ENCODE results near the gene GPR149.
"Not testable (repeated sequence)": the region's sequence is repeated elsewhere in the genome, so short reads cannot be mapped to it uniquely, and the experiment has no call there.

Gene GPR149

DNA sequence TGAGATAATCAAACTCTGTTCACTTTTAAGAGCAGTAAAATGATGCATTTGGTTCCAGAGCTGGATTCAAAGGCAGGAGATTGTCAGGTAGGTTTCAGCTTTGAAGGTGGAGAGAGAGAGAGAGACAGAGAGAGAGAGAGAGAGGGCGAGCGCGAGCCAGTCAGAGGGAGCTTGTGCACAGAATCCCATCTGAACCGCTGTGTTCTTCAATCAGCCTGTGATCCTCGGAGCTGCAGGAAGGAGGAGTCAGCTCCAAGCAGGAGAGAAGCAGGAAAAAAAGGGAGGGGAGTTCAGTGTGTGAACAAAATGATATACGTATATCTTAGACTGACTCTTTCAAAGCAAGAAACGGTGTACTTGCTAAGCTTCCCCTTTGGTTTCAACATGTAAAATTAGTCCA, at the start of gene GPR149:
GPR149 (minus strand) TSS at position 177 of the 400 bp plus-strand sequence. CDS start 575 bp downstream, outside the sequence.
- H3K4me1 ChIP-seq (ENCODE audit: control insufficient read depth in 1 of 2, insufficient read depth in 2 of 2, low read length in 2 of 2), result peaks cover 0 to 17% of the 10 kb centered on the region in 2 donors
- peak within 1 kb of the TSS; percentile 28 to 60 for H3K4me3 ChIP-seq (ENCODE audit: low read depth in 1 of 2, low read length in 2 of 2)
- H3K27ac ChIP-seq (ENCODE audit: low read length), result no peak within 1 kb of the TSS
- peaks cover 17% of the 10 kb centered on the region for H3K27me3 ChIP-seq (ENCODE audit: low read depth, low read length)
- H3K36me3 ChIP-seq (ENCODE audit: control insufficient read depth in 1 of 2, insufficient read depth in 2 of 2, low read length in 2 of 2), result no peaks in the 10 kb centered on the region
- H3K9me3 ChIP-seq (ENCODE audit: control insufficient read depth in 1 of 2, low read length in 2 of 2), result no peaks in the 10 kb centered on the region

GRCh38 chr3:154473769-154474168, 43.8 kb upstream of the GPR149 start:
- no peaks in the 10 kb centered on the region for H3K4me1 ChIP-seq (ENCODE audit: control insufficient read depth in 1 of 2, insufficient read depth in 2 of 2, low read length in 2 of 2)
- H3K4me3 ChIP-seq (ENCODE audit: low read depth in 1 of 2, low read length in 2 of 2), result no peak overlapping the region
- H3K27me3 ChIP-seq (ENCODE audit: low read depth, low read length), result no peaks in the 10 kb centered on the region
- peaks cover 0 to 8% of the 10 kb centered on the region in 2 donors for H3K9me3 ChIP-seq (ENCODE audit: control insufficient read depth in 1 of 2, low read length in 2 of 2)
- H3K27ac ChIP-seq (ENCODE audit: low read length), result no peak overlapping the region
- H3K36me3 ChIP-seq (ENCODE audit: control insufficient read depth in 1 of 2, insufficient read depth in 2 of 2, low read length in 2 of 2), result no peaks in the 10 kb centered on the region

DNA sequence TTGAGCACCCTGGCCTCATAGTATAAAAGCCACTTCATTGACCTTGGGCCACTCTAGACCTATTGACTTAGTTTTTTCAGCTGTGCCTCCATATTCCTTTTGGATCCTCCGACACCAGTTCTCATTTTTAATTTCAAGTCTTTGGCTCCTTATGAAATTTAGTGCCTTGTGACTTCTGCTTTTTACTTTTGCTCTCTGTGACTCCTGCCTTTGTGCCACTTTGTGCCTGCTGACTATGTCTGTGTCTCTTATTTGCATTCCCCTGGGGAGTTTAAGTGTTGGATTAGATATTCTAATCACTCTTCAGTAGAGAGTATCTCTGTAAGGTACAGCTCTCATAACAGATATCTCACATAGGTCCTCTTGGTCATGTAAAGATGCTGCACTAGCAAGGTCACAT, 39.6 kb upstream of the GPR149 start:
- no peak overlapping the region for H3K4me3 ChIP-seq (ENCODE audit: low read depth in 1 of 2, low read length in 2 of 2)

DNA sequence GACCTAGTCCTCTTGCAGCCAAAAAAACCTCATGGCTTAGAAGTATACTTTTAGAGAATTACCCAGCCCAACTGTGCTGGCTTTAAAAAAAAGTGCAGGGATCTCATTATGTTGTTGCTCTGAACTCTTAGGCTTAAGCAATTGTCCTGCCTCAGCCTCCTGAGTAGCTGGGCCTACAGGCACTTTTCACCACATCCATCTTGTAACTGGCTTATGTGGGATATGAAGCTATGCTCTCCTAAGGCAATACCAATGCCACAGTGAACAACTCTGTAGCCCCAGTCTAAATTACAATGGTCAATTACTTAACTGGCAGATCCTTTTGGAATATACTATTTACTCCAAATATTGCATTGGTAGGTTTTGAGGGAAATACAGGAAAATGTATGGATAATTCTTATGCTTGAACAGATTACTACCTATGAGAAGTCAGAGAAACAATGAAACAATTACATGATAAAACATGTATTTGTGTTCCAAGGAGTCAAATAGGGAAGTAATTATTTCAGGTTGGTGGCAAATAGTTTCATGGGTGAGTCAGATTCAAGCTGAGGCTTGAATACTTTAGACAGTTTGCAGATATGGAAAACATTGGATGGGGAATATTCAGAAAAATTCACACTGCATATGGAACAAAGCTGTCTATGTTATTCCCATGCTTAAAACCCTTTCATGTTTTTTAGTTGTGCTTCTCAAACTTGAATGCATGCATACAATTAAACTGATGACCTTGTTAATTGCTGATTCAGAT, 34.6 kb upstream of the GPR149 start:
- Histone ChIP-seq H3K27ac (ENCODE audit: low read length) (no peak overlapping the region), H3K36me3 (ENCODE audit: control insufficient read depth in 1 of 2, insufficient read depth in 2 of 2, low read length in 2 of 2) (no peaks in the 10 kb centered on the region), H3K4me3 (ENCODE audit: low read depth in 1 of 2, low read length in 2 of 2) (no peak overlapping the region)

More for the DNA sequence above, 39.6 kb upstream of the GPR149 start:
- Histone ChIP-seq H3K36me3 (ENCODE audit: control insufficient read depth in 1 of 2, insufficient read depth in 2 of 2, low read length in 2 of 2) (no peaks in the 10 kb centered on the region), H3K9me3 (ENCODE audit: control insufficient read depth in 1 of 2, low read length in 2 of 2) (peaks cover 0 to 5% of the 10 kb centered on the region in 2 donors), H3K27ac (ENCODE audit: low read length) (no peak overlapping the region), H3K4me1 (ENCODE audit: control insufficient read depth in 1 of 2, insufficient read depth in 2 of 2, low read length in 2 of 2) (no peaks in the 10 kb centered on the region), H3K27me3 (ENCODE audit: low read depth, low read length) (no peaks in the 10 kb centered on the region)

GRCh38 chr3:154458560-154458959, 28.6 kb upstream of the GPR149 start:
- Histone ChIP-seq H3K4me3 (ENCODE audit: low read depth in 1 of 2, low read length in 2 of 2) (no peak overlapping the region), H3K36me3 (ENCODE audit: control insufficient read depth in 1 of 2, insufficient read depth in 2 of 2, low read length in 2 of 2) (no peaks in the 10 kb centered on the region), H3K4me1 (ENCODE audit: control insufficient read depth in 1 of 2, insufficient read depth in 2 of 2, low read length in 2 of 2) (no peaks in the 10 kb centered on the region), H3K27ac (ENCODE audit: low read length) (no peak overlapping the region), H3K9me3 (ENCODE audit: control insufficient read depth in 1 of 2, low read length in 2 of 2) (peaks cover 0 to 3% of the 10 kb centered on the region in 2 donors), H3K27me3 (ENCODE audit: low read depth, low read length) (no peaks in the 10 kb centered on the region)

More for the DNA sequence above, 34.6 kb upstream of the GPR149 start:
- Histone ChIP-seq H3K9me3 (ENCODE audit: control insufficient read depth in 1 of 2, low read length in 2 of 2) (no peaks in the 10 kb centered on the region), H3K27me3 (ENCODE audit: low read depth, low read length) (no peaks in the 10 kb centered on the region), H3K4me1 (ENCODE audit: control insufficient read depth in 1 of 2, insufficient read depth in 2 of 2, low read length in 2 of 2) (no peaks in the 10 kb centered on the region)

DNA sequence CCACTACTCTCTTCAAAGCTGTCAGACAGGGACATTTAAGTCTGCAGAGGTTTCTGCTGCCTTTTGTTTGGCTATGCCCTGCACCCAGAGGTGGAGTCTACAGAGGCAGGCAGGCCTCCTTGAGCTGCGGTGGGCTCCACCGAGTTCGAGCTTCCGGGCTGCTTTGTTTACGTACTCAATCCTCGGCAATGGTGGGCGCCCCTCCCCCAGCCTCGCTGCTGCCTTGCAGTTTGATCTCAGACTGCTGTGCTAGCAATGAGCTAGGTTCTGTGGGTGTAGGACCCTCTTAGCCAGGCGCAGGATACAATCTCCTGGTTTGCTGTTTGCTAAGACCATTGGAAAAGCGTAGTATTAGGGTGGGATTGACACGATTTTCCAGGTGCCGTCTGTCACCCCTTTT, 9.1 kb upstream of the GPR149 start:
- H3K4me1 ChIP-seq (ENCODE audit: control insufficient read depth in 1 of 2, insufficient read depth in 2 of 2, low read length in 2 of 2); H3K9me3 ChIP-seq (ENCODE audit: control insufficient read depth in 1 of 2, low read length in 2 of 2); H3K4me3 ChIP-seq (ENCODE audit: low read depth in 1 of 2, low read length in 2 of 2); H3K27ac ChIP-seq (ENCODE audit: low read length); H3K27me3 ChIP-seq (ENCODE audit: low read depth, low read length); H3K36me3 ChIP-seq (ENCODE audit: control insufficient read depth in 1 of 2, insufficient read depth in 2 of 2, low read length in 2 of 2): not testable (repeated sequence)

DNA sequence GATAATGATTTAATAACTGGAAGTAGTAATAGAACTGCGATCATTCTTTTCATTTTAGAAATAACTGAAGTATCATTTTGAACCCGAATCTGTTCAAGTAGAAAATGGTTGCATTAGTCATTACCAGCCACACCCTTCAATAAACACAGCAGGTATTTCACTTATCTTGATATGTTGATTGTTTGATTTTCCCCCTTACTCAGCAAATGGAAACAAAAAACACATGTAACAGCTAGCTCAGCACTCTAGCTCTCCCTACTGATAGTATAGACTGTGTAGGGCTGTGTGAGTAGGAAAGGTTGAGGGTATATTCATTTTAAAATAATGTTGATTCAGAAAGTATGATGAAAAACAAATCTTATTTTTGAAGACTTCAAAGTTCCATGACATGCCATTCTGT, 1.1 kb upstream of the GPR149 start:
- H3K4me1 ChIP-seq (ENCODE audit: control insufficient read depth in 1 of 2, insufficient read depth in 2 of 2, low read length in 2 of 2), result peaks cover 0 to 17% of the 10 kb centered on the region in 2 donors
- H3K27me3 ChIP-seq (ENCODE audit: low read depth, low read length), result peaks cover 17% of the 10 kb centered on the region
- no peak overlapping the region for H3K4me3 ChIP-seq (ENCODE audit: low read depth in 1 of 2, low read length in 2 of 2)
- no peaks in the 10 kb centered on the region for H3K9me3 ChIP-seq (ENCODE audit: control insufficient read depth in 1 of 2, low read length in 2 of 2)
- H3K36me3 ChIP-seq (ENCODE audit: control insufficient read depth in 1 of 2, insufficient read depth in 2 of 2, low read length in 2 of 2), result no peaks in the 10 kb centered on the region
- H3K27ac ChIP-seq (ENCODE audit: low read length), result no peak overlapping the region

- H3K27me3 ChIP-seq (ENCODE audit: low read depth, low read length), result peaks cover 17% of the 10 kb centered on the region
- no peaks in the 10 kb centered on the region for H3K36me3 ChIP-seq (ENCODE audit: control insufficient read depth in 1 of 2, insufficient read depth in 2 of 2, low read length in 2 of 2)
- peaks cover 0 to 17% of the 10 kb centered on the region in 2 donors for H3K4me1 ChIP-seq (ENCODE audit: control insufficient read depth in 1 of 2, insufficient read depth in 2 of 2, low read length in 2 of 2)
- H3K27ac ChIP-seq (ENCODE audit: low read length), result no peak overlapping the region
- no peaks in the 10 kb centered on the region for H3K9me3 ChIP-seq (ENCODE audit: control insufficient read depth in 1 of 2, low read length in 2 of 2)
- H3K4me3 ChIP-seq (ENCODE audit: low read depth in 1 of 2, low read length in 2 of 2), result peak overlapping the region; percentile 28 to 60
These were observed 1.4 kb downstream of the GPR149 start for GRCh38 chr3:154428286-154429206.

GRCh38 chr3:154427685-154428285, 2.2 kb downstream of the GPR149 start:
- H3K27me3 ChIP-seq (ENCODE audit: low read depth, low read length), result peaks cover 17% of the 10 kb centered on the region
- H3K9me3 ChIP-seq (ENCODE audit: control insufficient read depth in 1 of 2, low read length in 2 of 2), result no peaks in the 10 kb centered on the region
- H3K4me3 ChIP-seq (ENCODE audit: low read depth in 1 of 2, low read length in 2 of 2), result peak overlapping the region; percentile 28 to 60
- H3K27ac ChIP-seq (ENCODE audit: low read length), result no peak overlapping the region
- H3K36me3 ChIP-seq (ENCODE audit: control insufficient read depth in 1 of 2, insufficient read depth in 2 of 2, low read length in 2 of 2), result no peaks in the 10 kb centered on the region
- H3K4me1 ChIP-seq (ENCODE audit: control insufficient read depth in 1 of 2, insufficient read depth in 2 of 2, low read length in 2 of 2), result peaks cover 0 to 17% of the 10 kb centered on the region in 2 donors

- Histone ChIP-seq H3K36me3 (ENCODE audit: control insufficient read depth in 1 of 2, insufficient read depth in 2 of 2, low read length in 2 of 2) (no peaks in the 10 kb centered on the region), H3K4me1 (ENCODE audit: control insufficient read depth in 1 of 2, insufficient read depth in 2 of 2, low read length in 2 of 2) (peaks cover 0 to 1% of the 10 kb centered on the region in 2 donors), H3K4me3 (ENCODE audit: low read depth in 1 of 2, low read length in 2 of 2) (no peak overlapping the region)
These were observed 7.3 kb downstream of the GPR149 start for GRCh38 chr3:154422694-154423093.

GRCh38 chr3:154421083-154421482, 8.9 kb downstream of the GPR149 start:
- Histone ChIP-seq H3K27ac (ENCODE audit: low read length) (no peak overlapping the region), H3K9me3 (ENCODE audit: control insufficient read depth in 1 of 2, low read length in 2 of 2) (no peaks in the 10 kb centered on the region), H3K36me3 (ENCODE audit: control insufficient read depth in 1 of 2, insufficient read depth in 2 of 2, low read length in 2 of 2) (no peaks in the 10 kb centered on the region), H3K4me1 (ENCODE audit: control insufficient read depth in 1 of 2, insufficient read depth in 2 of 2, low read length in 2 of 2) (no peaks in the 10 kb centered on the region), H3K4me3 (ENCODE audit: low read depth in 1 of 2, low read length in 2 of 2) (no peak overlapping the region), H3K27me3 (ENCODE audit: low read depth, low read length) (no peaks in the 10 kb centered on the region)

More at GRCh38 chr3:154422694-154423093, 7.3 kb downstream of the GPR149 start:
- Histone ChIP-seq H3K9me3 (ENCODE audit: control insufficient read depth in 1 of 2, low read length in 2 of 2) (no peaks in the 10 kb centered on the region), H3K27ac (ENCODE audit: low read length) (no peak overlapping the region), H3K27me3 (ENCODE audit: low read depth, low read length) (peaks cover 5% of the 10 kb centered on the region)
